GM18870 (cell line): ENCODE data around the gene ETDB.
A peak's percentile ranks its signal among the peaks of the same experiment; 100 is the strongest.
"Not testable (repeated sequence)": the region's sequence is repeated elsewhere in the genome, so short reads cannot be mapped to it uniquely, and the experiment has no call there.

Experiments used
- ATAC-seq: cut with Tn5 transposase; IDR thresholded peaks from one replicate; pipeline ENCODE4 v1.9.1; 2021; ENCODE audit warnings: moderate library complexity; ENCODE audit not compliant: unreplicated experiment

The ETDB gene

DNA sequence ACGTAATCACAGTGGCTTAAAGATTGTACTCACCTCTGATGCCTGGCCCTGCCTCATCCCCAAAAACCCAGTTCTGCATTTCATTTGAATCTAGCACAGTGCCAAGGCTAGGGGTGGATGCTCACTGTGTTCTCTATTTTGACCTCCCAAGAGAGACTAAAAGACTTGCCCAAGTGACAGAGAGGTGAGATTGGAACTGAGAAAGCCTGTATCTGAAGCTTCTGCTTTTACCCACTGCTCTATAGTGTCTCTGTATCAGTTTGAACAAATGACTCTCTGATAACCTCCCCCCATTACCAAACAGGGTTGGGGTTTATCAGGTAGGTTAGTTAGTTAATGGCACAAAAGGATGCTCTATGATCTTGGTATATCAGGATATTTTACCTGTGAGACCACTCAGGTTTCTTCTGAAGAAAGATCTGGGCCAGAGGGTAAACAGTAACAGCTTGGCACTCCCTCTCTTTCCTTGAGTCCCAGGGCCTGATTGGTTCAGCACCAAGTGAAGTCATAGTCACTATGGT lies at the start of gene ETDB:
Gene ETDB (minus strand): TSS at position 471 of the 521 bp plus-strand sequence. CDS start 1,265 bp downstream, outside the sequence.
- not testable (repeated sequence) for ATAC-seq

DNA sequence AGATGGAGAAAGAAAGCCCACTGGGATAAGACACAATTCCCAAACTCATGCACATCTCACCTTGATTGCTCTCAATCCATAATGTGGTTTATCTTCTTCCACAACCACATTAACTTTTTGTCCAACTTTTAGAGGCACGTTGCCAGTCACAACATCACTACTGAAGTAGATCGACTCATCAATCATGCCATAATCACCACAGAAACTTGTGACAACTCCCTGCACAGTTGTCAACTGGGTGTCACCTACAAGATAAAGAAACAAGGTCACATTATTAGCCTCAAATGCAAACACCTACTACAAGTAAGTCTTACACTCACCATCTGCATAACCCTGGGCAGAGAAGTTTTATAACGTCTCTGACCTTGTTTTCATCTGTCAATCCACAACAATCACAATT lies 49.2 kb upstream of the ETDB start:
- ATAC-seq: not testable (repeated sequence)

DNA sequence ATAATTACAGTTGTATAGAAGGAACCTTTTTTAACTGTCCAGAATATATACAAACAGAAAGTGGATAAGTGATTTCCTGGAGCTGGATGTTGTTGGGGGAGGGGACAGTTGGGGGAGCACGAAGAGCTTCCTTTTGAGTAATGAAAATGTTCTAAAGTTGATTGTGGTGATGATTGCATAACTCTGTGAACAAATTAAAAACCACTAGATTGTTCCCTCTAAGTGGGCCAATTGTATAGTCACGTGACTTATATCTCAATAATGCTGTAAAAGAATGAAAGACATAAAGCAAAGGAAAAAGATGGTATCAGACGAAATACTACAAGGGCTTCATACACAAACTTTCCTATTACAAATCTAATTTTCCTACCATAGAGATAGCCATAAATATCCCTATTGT lies 48.2 kb upstream of the ETDB start:
- no peak for ATAC-seq

DNA sequence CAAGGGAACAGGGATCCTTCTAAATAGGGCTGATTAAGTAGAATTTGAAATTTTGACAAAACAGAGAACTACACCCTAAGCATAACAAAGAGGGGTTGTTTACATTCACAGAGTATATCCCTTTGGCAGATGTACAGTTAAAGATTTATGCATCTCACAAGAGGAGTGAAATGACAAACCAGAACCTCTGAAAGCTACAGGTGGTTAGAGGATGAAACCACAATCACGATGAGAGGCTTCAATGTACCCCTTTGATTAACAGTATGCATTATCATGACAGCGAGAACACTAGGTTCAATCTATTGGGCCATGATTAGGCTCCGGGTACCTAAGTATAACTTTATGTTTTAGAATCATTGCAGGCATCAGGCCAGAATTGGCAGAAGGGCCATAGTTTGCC lies 34.4 kb upstream of the ETDB start:
- not testable (repeated sequence) for ATAC-seq

DNA sequence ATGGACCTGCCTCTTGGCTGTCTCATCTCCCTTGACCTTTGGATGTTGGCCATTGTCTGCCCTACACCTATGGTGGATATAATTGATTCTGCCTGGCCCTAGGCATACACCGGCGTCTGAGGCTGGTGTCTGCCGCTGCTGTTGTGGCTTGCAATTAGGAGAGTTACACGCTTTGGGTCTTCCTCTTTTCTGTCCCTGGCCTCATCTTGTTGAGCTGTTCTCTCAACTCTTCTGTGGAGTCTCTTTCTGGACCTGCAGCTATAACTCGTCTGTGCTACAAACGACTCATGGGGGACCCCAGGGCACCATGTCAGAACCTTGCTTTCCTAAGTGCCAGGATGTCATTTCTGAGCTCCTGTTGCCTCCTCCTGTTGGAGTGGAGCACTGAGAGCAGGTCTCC lies 5.8 kb upstream of the ETDB start:
- not testable (repeated sequence) for ATAC-seq

DNA sequence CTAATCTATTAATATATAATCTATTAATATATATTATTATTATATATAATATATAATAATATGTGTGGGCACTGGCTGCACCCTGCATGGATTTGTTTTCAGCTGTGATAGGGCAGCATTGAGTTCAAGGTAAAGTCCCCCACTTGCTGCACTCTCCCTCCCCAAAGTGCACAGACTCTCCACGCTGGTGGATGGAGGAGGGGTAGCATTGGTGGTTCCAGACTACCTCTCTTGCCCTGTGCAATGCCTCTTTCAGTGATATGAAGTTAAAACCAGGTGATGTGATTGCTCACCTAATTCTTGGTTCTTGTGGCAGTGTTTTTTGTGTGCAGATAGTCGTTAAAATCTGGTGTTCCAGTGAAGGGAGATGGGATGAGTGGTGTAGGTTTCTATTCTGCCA lies 4.3 kb downstream of the ETDB start:
- not testable (repeated sequence) for ATAC-seq

DNA sequence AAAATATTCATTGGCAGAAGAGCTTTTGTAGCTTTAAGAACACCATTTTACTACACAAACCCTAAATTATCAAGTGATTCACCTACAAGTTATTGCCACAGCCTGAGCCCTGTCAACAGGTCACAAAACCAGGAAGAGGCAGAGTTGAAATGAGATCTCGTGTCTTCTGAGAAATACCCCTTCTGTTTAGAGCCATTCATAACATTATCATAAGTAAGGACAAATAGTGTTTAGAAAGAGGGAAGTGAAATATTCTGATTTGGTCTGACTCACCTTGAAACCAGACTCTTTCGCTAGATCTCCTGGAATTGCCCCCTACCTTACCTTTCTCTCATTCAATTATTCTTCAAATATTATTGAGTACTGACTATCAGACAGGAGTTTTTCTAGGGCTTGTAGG lies 5.9 kb downstream of the ETDB start:
- peak; percentile 97 for ATAC-seq

DNA sequence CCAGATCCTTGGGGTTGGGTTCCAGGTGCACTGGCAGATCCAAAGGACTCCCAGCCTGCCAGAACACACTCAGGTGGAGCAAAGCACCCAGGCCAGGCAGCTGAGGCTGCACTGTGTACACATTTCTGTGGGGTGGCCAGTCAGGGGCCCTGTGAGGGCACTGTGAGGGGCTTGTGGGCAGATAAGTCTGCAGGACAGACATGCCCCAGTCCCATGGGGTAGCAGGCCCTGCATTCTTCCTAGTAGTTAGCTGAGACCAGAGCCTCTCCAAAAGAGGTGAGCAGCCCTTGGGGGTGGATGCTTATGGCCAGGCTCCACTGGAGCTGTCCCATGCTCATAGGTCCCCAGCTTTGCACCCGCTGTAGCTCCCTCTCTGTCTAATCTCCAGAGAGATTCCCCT lies 7.6 kb downstream of the ETDB start:
- ATAC-seq: no peak

DNA sequence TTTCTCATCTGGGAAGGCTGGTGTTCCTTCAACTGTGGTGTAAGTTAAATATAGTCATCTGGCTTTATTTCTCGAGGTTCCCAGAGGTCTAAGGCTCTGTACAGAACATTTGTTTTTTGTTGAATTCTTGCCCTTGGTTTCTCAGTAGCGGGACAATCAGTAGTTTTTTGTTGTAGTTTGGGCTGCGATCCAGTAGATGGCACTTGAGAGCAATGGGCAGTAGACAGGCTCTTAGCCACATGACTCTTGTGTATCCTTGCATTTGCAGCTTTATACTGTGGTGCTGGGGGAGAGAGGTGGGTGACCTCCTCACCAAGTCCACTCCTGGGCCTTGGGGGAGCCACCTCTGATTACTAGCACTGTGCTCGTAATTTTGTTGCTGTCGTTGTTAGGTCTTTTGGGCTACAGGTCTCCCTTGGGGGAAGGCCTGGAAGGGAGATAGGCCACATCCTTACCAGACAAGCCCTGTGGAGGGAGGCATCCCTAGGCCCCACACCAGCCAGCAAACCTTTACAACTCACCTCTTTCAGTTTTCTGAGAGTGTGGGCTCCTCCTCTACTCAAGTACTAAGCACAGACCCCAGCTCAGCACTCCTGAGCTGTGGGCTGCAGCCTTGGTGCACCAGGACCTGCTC lies 8.1 kb downstream of the ETDB start:
- no peak for ATAC-seq

DNA sequence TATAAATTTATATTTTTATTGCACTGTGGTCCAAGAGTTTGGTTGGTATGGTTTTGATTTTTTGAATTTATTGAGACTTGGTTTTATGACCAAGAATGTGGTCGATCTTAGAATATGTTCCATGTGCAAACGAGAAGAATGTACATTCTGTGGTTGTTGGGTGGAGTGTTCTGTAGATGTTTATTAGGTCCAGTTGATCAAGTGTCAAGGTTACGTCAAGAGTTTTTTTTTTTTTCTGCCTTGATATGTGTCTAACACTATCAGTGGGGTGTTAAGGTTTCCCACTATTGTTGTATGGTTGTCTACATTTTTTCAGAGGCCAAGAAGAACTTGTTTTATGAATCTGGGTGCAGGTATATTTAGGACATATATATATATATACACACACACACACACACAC lies 10.8 kb downstream of the ETDB start:
- no peak for ATAC-seq

DNA sequence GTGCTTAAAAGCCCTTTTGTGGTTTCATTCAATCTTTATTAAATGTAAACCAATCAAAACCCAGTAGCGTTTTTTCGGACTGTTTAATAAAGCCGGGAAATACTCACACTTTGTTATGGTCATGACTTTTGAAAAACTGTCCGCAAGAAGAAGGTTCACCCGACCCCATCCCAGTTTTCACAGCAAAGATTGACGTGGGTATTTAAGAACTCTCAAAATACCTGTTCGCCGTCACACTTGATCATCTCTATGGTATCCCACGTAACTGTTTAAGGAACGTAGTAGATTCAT lies 20.9 kb downstream of the ETDB start:
- no peak for ATAC-seq

DNA sequence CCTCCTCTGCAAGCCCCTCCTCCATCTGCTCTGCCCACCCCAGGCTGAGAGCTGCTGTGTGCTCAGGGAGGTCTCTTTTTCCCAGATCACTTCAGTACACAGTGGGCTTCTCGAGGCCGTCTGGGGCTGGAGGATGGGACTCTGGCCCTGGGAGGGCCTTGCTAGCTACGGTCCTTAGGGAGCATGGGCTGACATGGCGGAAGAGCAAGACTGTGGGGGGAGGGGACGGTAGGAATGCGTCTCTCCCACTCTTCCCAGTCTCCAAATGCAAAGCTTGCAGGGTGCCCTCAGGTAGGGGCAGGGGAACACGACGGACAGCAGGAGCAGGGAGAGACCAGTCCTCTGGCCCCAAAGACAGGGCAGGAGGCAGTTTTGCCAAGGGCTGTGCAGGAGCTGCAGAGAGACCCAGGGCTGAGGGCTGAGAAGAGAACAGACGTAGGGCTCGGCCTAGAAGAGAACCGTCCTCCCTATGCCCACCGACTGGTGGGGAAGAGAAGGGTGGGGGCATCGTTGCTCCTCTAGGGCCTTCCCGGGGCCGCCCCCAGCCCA lies 23.1 kb downstream of the ETDB start:
- not testable (repeated sequence) for ATAC-seq

DNA sequence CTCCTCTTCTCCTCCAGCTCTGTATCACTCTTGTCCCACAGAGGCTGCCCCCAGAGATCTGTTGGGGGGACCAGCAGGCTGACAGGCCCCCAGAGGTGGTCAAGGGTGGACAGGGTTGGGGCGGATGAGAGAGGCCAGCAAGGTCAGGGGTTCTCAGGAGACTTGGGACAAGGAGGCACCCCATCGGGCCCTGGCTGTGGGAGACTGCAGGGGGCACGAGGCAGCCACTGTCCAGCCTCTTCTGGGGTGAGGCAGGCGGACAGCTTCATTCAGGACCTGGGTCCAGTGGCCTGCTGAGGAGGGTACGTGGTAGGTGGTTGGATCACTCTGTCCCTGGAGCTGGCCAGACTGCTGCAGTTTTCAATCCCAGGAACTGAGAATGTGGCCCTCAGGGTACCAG lies 24.6 kb downstream of the ETDB start:
- ATAC-seq: no peak

DNA sequence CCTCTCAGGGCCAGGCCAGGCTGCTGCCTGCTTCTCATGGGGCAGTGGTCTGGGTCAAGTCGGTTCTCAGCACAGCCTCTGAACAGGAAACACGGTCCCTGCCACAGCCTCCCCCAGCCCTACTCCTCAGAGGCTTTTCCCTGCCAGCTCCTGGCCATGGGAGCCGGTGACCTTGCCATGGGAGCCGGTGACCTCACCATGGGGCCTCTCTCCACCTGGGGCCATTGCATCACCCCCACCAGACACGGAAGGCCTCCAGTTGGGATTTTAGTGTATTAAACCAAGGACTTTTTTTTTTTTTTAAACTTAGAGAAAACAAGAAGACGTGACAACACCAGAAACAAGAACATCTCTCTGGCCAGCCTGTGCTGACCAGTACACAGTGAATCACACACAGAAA lies 25.6 kb downstream of the ETDB start:
- no peak for ATAC-seq

DNA sequence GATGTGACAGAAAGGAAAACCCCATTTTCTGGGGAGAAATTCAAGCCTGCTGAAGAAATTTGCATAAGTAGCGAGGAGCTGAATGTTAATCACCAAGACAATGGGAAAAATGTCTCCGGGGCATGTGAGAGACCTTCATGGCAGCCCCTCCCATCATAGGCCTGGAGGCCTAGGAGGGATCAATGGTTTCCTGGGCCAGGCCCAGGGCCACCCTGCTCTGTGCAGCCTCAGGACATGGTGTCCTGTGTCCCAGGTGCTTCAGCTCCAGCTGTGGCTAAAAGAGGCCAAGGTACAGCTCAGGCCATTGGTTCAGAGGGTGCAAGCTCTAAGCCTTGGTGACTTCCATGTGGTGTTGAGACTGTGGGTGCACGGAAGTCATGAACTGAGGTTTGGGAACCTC lies 31.2 kb downstream of the ETDB start:
- no peak for ATAC-seq

DNA sequence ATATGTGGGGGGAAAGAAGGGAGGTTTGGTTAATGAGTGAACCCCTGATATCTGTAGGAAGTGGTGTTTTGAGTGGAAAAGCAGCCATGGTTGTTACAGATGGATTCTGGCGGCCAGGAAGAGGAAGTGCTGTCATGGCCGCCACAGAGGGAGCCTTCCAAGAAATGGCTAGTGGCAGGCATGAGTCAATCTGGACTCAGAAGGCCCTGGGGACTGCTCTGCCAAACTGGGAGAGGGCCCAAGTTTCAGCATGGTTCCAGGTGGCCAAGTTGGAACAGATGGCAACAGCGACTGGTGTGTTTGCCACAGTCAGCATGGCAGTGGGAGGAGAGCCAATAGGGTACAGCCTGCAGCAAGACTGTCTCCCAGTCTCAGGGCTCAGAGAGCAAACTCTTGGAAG lies 32.5 kb downstream of the ETDB start:
- ATAC-seq: no peak

DNA sequence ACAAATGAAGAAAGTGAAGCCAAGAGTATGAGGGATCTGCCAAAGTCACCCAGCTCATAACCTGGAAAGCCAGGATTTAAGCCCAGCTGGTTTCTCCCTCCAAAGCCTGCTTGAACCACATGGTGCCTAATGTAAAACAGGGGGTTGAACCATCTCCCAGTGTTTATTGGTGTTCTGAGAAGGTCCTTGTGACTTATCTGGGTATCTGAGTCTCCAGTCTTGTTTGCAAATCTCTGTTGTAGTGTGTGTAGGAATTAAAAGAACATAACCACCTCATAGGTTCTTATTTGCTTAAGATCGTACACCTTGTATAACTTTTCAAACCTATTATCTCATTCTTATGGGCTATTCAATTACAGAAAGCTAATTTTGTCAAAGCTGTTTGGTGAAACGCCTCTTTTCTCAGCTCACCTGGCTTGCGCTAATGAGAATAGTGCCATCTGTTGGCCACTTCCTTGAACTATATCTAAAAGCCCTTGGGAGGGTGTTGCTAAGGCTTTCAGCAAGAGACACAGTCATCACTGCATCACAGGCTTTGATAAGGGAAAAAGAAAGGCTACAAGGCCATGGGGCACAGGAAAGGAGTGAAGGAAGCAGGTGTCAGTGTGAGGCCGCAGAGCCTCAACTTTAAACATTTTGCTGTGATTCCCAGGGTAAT lies 34.0 kb downstream of the ETDB start:
- ATAC-seq: peak; percentile 97

DNA sequence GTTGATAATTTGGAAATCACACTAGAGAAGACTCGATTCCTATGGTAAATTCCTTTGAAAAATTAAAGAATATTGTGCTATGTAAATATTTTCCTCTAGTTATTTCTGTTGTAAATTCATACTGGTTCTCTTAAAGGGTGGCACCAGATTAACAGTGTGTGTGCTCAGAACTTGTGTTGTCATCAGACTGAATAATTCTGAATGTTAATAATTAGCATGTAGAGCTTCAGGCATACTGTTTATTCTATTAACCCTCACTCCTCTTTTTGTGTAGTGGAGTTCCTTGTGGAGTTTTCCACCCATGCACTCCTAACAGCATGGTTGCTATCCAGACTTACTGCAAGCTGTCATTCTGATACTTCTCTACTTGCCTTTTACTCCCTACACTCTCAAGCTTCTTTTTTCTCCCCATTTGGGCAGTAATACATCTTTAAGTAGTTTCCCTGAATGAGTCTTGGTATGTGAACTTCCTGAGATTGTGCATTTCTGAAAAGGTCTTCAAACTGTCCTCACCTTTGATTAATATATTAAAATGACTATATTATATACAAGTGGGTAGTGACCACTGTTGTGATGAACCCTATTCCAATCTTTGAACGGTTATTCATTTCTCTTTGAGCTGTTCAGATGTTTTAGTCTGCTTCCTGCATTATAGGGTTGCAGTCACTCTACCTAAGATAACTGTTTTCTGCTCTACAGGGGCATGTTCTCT lies 38.5 kb downstream of the ETDB start:
- no peak for ATAC-seq
